SK-N-SH (cell line): Measurements from ENCODE around the gene KRCC1. TPM values are rescaled to one million over a fixed set of nuclear protein-coding genes. Genes with fewer than 3 reads are reported as not detected.

ENCODE experiments used
- CTCF ChIA-PET: fragments of 300-600, 350-600 bp; formaldehyde crosslinking; extraction: SDS; loops from one replicate; lab custom pipeline; 2021; lab: Yijun Ruan, JAX
- POLR2A ChIA-PET: fragments of 350-600 bp; sonication (Branson Sonifier 250); formaldehyde crosslinking; extraction: SDS; loops from one replicate; lab custom pipeline; 2020; ENCODE audit warnings: antibody characterized with exemption, inconsistent platforms; lab: Yijun Ruan, JAX
- DNase-seq: peaks from one replicate; pipeline ENCODE4 v3.0.0; 2012
- H2AFZ ChIP-seq: fragments of 200-600 bp; sonication (generic); 2 replicates; pipeline ENCODE4 v1.8.1; 2016; ENCODE audit warnings: antibody characterized with exemption, mild to moderate bottlenecking, low read depth
- H3F3A ChIP-seq: fragments of 200-600 bp; sonication (generic); replicated peaks from 2 replicates; pipeline ENCODE3; 2016; ENCODE audit warnings: antibody characterized with exemption, mild to moderate bottlenecking; ENCODE audit not compliant: insufficient read depth
- H3K27ac ChIP-seq, 2 experiments: fragments of 200-500 bp in 1 of 2; fragments of 200-600 bp in 1 of 2; sonication (Bioruptor generic) in 1 of 2; sonication (generic), shearing (Covaris generic) in 1 of 2; 2 replicates each; pipeline versions ENCODE4 v1.5.1 to v1.6.1; 2014 to 2016; ENCODE audit warnings: low read depth in 2 of 2, inconsistent platforms in 1 of 2, low read length in 1 of 2, mild to moderate bottlenecking in 1 of 2, mixed read lengths in 1 of 2
- H3K27me3 ChIP-seq: fragments of 200-600 bp; sonication (generic), shearing (Covaris generic); 2 replicates; pipeline ENCODE4 v1.6.1; 2016; ENCODE audit warnings: mixed run types; ENCODE audit not compliant: insufficient read depth
- H3K36me3 ChIP-seq, 2 experiments: fragments of 200-500 bp in 1 of 2; fragments of 200-600 bp in 1 of 2; sonication (Bioruptor generic) in 1 of 2; sonication (generic) in 1 of 2; replicated peaks in 1 of 2; 2 replicates each; pipeline versions ENCODE3 to v1.5.1; 2014 to 2016; ENCODE audit warnings: low read length in 1 of 2, mild to moderate bottlenecking in 1 of 2; ENCODE audit not compliant: insufficient read depth in 2 of 2, control insufficient read depth in 1 of 2
- H3K4me1 ChIP-seq, 2 experiments: fragments of 200-500 bp in 1 of 2; fragments of 200-600 bp in 1 of 2; sonication (Bioruptor generic) in 1 of 2; sonication (generic), shearing (Covaris generic) in 1 of 2; 2 replicates each; pipeline versions ENCODE4 v1.5.1 to v1.6.1; 2014 to 2016; ENCODE audit warnings: low read depth in 1 of 2, low read length in 1 of 2, mixed run types in 1 of 2; ENCODE audit not compliant: insufficient read depth in 2 of 2, control insufficient read depth in 1 of 2
- H3K4me2 ChIP-seq: fragments of 200-600 bp; sonication (generic), shearing (Covaris generic); 2 replicates; pipeline ENCODE4 v1.6.1; 2017; ENCODE audit warnings: mixed run types
- H3K4me3 ChIP-seq, 2 experiments: fragments of 200-500 bp in 1 of 2; fragments of 200-600 bp in 1 of 2; sonication (Bioruptor generic) in 1 of 2; sonication (generic), shearing (Covaris generic) in 1 of 2; 2 replicates each; pipeline versions ENCODE4 v1.5.1 to v1.8.1; 2014 to 2016; ENCODE audit warnings: low read depth in 2 of 2, inconsistent platforms in 1 of 2, low read length in 1 of 2, mild to moderate bottlenecking in 1 of 2, mixed read lengths in 1 of 2, moderate library complexity in 1 of 2
- H3K79me2 ChIP-seq: fragments of 200-600 bp; sonication (generic); 2 replicates; pipeline ENCODE4 v1.8.1; 2017; ENCODE audit warnings: mild to moderate bottlenecking; ENCODE audit not compliant: insufficient read depth
- H3K9ac ChIP-seq: fragments of 200-600 bp; sonication (generic); 2 replicates; pipeline ENCODE4 v1.6.1; 2017; ENCODE audit warnings: mixed run types
- H3K9me2 ChIP-seq: fragments of 200-600 bp; sonication (generic); 2 replicates; pipeline ENCODE4 v1.6.1; 2017; ENCODE audit warnings: mixed run types
- H3K9me3 ChIP-seq: fragments of 200-600 bp; sonication (generic); 2 replicates; pipeline ENCODE4 v1.6.1; 2017; ENCODE audit warnings: mixed run types, mild to moderate bottlenecking, moderate library complexity
- H4K20me1 ChIP-seq: fragments of 200-600 bp; sonication (generic); 2 replicates; pipeline ENCODE4 v1.6.1; 2017; ENCODE audit warnings: mild to moderate bottlenecking, mixed run types; ENCODE audit not compliant: insufficient read depth
- CHD2 ChIP-seq: fragments of 150-350 bp; IDR thresholded peaks from 2 replicates; pipeline ENCODE4 v1.6.1; 2018; ENCODE audit warnings: low read length; ENCODE audit not compliant: partially characterized antibody
- EP300 ChIP-seq, 2 experiments: IDR thresholded peaks; 2 replicates each; pipeline versions ENCODE4 v1.4.0 to v1.6.1; 2012; ENCODE audit warnings: borderline replicate concordance in 1 of 2, low read depth in 1 of 2, low read length in 1 of 2
- FOXJ3 ChIP-seq: sonication (generic); formaldehyde crosslinking; IDR thresholded peaks from 2 replicates; pipeline ENCODE4 v1.5.1; 2020; ENCODE audit warnings: mild to moderate bottlenecking, missing genetic modification reagents
- FOXM1 ChIP-seq: IDR thresholded peaks from 2 replicates; pipeline ENCODE4 v1.4.0; 2012; ENCODE audit warnings: low read depth, mild to moderate bottlenecking
- JUND ChIP-seq: IDR thresholded peaks from 2 replicates; pipeline ENCODE4 v1.4.0; 2012
- MEF2A ChIP-seq: IDR thresholded peaks from 2 replicates; pipeline ENCODE4 v1.4.0; 2012; ENCODE audit warnings: low read depth, borderline replicate concordance
- MXI1 ChIP-seq: IDR thresholded peaks from 2 replicates; pipeline ENCODE4 v1.6.1; 2012; ENCODE audit warnings: mild to moderate bottlenecking, low read depth, low read length, improper control_type of control experiment
- NRF1 ChIP-seq: IDR thresholded peaks from 2 replicates; pipeline ENCODE4 v1.6.1; 2012; ENCODE audit warnings: low read depth, mild to moderate bottlenecking, low read length
- RAD21 ChIP-seq: IDR thresholded peaks from 2 replicates; pipeline ENCODE4 v1.6.1; 2012; ENCODE audit warnings: mild to moderate bottlenecking, low read length
- REST ChIP-seq: IDR thresholded peaks from 2 replicates; pipeline ENCODE4 v1.6.1; 2012; ENCODE audit warnings: mild to moderate bottlenecking, low read depth, low read length, moderate library complexity
- SIN3A ChIP-seq: IDR thresholded peaks from 2 replicates; pipeline ENCODE4 v1.6.1; 2012; ENCODE audit warnings: low read depth, mild to moderate bottlenecking, low read length, moderate library complexity, borderline replicate concordance
- SMC3 ChIP-seq: IDR thresholded peaks from 2 replicates; pipeline ENCODE4 v1.6.1; 2012; ENCODE audit warnings: low read depth, low read length, improper control_type of control experiment
- TAF1 ChIP-seq: IDR thresholded peaks from 2 replicates; pipeline ENCODE4 v1.6.1; 2012; ENCODE audit warnings: low read depth, mild to moderate bottlenecking, low read length, moderate library complexity, borderline replicate concordance
- USF1 ChIP-seq: IDR thresholded peaks from 2 replicates; pipeline ENCODE4 v1.4.0; 2012; ENCODE audit warnings: low read depth, borderline replicate concordance
- YY1 ChIP-seq: IDR thresholded peaks from 2 replicates; pipeline ENCODE4 v1.4.0; 2012; ENCODE audit warnings: low read depth, mild to moderate bottlenecking
- WGBS: methylation state at CpG from one replicate; pipeline ENCODE4 v1.1.6; 2017; ENCODE audit warnings: low lambda C conversion rate; 5-methylcytosine and 5-hydroxymethylcytosine counted together
- polyA plus RNA-seq, 3 experiments: library from polyadenylated mRNA; depleted of rRNA; stranded (reverse); fragments of >200 nt; gene quantifications; 2 replicates each; pipeline ENCODE4 v1.2.3, GENCODE V29; 2012
- TF ChIP-seq, protein P1 (sequence below): fragments of 150-350 bp; IDR thresholded peaks from 2 replicates; pipeline ENCODE4 v1.6.1; 2016; ENCODE audit warnings: mild to moderate bottlenecking, low read depth, low read length
- TF ChIP-seq, protein P2 (sequence below): IDR thresholded peaks from 2 replicates; pipeline ENCODE4 v1.4.0; 2012; ENCODE audit warnings: low read depth, borderline replicate concordance

Gene KRCC1
- polyA plus RNA-seq, 1 of the 3 experiments (the other 2 are of a cell fraction) = 10.7 TPM

DNA sequence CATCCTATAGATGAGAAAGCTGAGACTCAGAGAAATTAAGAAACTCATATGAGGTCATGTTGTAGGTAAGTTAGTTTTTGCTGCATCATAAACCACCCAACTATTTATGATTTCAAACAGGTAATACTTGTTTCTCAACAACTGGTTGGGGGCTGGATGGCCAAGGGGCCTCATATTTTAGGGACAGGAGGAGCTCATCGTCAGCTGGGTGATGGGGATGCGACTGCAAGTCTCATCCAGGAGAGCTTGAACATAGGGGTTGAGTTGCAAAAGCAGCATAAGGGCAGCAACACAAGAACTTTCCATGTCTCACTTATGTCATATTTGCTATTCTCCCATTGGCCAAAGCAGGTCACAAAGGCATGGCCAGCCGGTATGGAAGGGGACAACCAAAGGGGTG, 35.6 kb downstream of the KRCC1 start:
- ChIA-PET POLR2A (no interaction called here), CTCF (no interaction called here)
- TF ChIP-seq USF1 = no peak
- TF ChIP-seq FOXM1 = no peak
- TF ChIP-seq NRF1 = no peak
- no peak for TF ChIP-seq MXI1
- no peak for TF ChIP-seq CHD2
- TF ChIP-seq MEF2A = no peak
- TF ChIP-seq, protein P1, sequence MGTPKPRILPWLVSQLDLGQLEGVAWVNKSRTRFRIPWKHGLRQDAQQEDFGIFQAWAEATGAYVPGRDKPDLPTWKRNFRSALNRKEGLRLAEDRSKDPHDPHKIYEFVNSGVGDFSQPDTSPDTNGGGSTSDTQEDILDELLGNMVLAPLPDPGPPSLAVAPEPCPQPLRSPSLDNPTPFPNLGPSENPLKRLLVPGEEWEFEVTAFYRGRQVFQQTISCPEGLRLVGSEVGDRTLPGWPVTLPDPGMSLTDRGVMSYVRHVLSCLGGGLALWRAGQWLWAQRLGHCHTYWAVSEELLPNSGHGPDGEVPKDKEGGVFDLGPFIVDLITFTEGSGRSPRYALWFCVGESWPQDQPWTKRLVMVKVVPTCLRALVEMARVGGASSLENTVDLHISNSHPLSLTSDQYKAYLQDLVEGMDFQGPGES = no peak
- no peak for TF ChIP-seq SIN3A
- TF ChIP-seq EP300 (IDR thresholded peaks at IDR 0.05; ENCODE audit: borderline replicate concordance in 1 of 2, low read depth in 1 of 2, low read length in 1 of 2) = no peak
- no peak for TF ChIP-seq FOXJ3 (CRISPR knock-in tag)
- no peak for TF ChIP-seq REST
- Histone ChIP-seq H3K27ac (no peak overlapping the region), H3K4me3 (no peak overlapping the region), H3K79me2 (no peaks in the 10 kb centered on the region), H2AFZ (no peak overlapping the region), H3K9ac (no peak overlapping the region), H4K20me1 (no peaks in the 10 kb centered on the region), H3K4me2 (no peak overlapping the region), H3K9me2 (no peaks in the 10 kb centered on the region), H3K9me3 (no peaks in the 10 kb centered on the region), H3K4me1 (peaks cover 0 to 7% of the 10 kb centered on the region in 2 experiments; a peak in 1 of 4 replicates), H3K27me3 (no peaks in the 10 kb centered on the region), H3F3A (peaks cover 10% of the 10 kb centered on the region), H3K36me3 (no peaks in the 10 kb centered on the region)
- DNase-seq = no peak
- WGBS = 91% methylated on average over 2 of the region's 3 CpGs

- H3K36me3 ChIP-seq = no peaks in the 10 kb centered on the region
- H3K4me1 ChIP-seq = peaks cover 0 to 7% of the 10 kb centered on the region in 2 experiments; a peak in 1 of 4 replicates
- H3K9me2 ChIP-seq = no peaks in the 10 kb centered on the region
- H3K4me2 ChIP-seq = no peak overlapping the region
- TF ChIP-seq, protein P2, sequence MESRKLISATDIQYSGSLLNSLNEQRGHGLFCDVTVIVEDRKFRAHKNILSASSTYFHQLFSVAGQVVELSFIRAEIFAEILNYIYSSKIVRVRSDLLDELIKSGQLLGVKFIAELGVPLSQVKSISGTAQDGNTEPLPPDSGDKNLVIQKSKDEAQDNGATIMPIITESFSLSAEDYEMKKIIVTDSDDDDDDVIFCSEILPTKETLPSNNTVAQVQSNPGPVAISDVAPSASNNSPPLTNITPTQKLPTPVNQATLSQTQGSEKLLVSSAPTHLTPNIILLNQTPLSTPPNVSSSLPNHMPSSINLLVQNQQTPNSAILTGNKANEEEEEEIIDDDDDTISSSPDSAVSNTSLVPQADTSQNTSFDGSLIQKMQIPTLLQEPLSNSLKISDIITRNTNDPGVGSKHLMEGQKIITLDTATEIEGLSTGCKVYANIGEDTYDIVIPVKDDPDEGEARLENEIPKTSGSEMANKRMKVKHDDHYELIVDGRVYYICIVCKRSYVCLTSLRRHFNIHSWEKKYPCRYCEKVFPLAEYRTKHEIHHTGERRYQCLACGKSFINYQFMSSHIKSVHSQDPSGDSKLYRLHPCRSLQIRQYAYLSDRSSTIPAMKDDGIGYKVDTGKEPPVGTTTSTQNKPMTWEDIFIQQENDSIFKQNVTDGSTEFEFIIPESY = no peak
- TF ChIP-seq SIN3A = no peak
- no peak for TF ChIP-seq FOXJ3 (CRISPR knock-in tag)
- no peak for TF ChIP-seq RAD21
- no peak for TF ChIP-seq SMC3
- TF ChIP-seq FOXM1 = no peak
- no peak for TF ChIP-seq TAF1
- no peak for TF ChIP-seq YY1
- TF ChIP-seq JUND = no peak
- no peak overlapping the region for H3K27ac ChIP-seq
- H2AFZ ChIP-seq = no peak overlapping the region
- ChIA-PET POLR2A (no interaction called here), CTCF (interaction anchor here (1.3 kb wide), 1 partner anchor 17 kb away, joined by 3 read pairs; no protein-coding TSS in a partner anchor)
- no peak overlapping the region for H3K4me3 ChIP-seq
- no peaks in the 10 kb centered on the region for H3K27me3 ChIP-seq
- peaks cover 10% of the 10 kb centered on the region for H3F3A ChIP-seq
- no peaks in the 10 kb centered on the region for H3K9me3 ChIP-seq
- H3K9ac ChIP-seq = no peak overlapping the region
- H3K79me2 ChIP-seq = no peaks in the 10 kb centered on the region
- DNase-seq = no peak
- H4K20me1 ChIP-seq = no peaks in the 10 kb centered on the region
- 86% methylated on average over 5 of the region's 6 CpGs for WGBS
Measured at GRCh38 chr2:88018909-88019308, 36.7 kb downstream of the KRCC1 start.
